ENCODE measurements around the gene FAM153A.
"Not testable (repeated sequence)": the region's sequence is repeated elsewhere in the genome, so short reads cannot be mapped to it uniquely, and the experiment has no call there.

The FAM153A gene

DNA sequence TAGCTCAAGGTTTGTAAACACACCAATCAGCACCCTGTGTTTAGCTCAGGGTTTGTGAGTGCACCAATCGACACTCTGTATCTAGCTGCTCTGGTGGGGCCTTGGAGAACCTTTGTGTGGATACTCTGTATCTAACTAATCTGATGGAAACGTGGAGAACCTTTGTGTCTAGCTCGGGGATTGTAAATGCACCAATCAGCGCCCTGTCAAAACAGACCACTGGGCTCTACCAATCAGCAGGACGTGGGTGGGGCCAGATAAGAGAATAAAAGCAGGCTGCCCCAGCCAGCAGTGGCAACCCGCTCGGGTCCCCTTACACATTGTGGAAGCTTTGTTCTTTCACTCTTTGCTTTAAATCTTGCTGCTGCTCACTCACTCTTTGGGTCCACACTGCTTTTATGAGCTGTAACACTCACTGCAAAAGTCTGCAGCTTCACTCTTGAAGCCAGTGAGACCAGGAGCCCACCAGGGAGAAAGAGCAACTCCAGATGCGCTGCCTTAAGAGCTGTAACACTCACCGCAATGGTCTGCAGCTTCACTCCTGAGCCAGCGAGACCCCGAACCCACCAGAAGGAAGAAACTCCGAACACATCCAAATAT is 93.6 kb downstream of the FAM153A start:
- H2BK5ac ChIP-seq (ENCODE audit: low read depth, low read length, poor library complexity): not testable (repeated sequence)

DNA sequence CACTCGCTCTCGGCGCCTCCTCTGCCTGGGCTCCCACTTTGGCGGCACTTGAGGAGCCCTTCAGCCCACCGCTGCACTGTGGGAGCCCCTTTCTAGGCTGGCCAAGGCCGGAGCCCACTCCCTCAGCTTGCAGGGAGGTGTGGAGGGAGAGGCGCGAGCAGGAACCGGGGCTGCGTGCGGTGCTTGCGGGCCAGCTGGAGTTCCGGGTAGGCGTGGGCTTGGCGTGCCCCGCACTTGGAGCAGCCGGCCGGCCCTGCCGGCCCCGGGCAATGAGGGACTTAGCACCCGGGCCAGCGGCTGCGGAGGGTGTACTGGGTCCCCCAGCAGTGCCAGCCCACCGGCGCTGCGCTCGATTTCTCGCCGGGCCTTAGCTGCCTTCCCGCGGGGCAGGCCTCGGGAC is 94.6 kb downstream of the FAM153A start:
- not testable (repeated sequence) for H3K27me3 ChIP-seq (ENCODE audit: insufficient read depth, low read length); H3K4me3 ChIP-seq (ENCODE audit: low read depth, low read length); H3K4me1 ChIP-seq (ENCODE audit: control insufficient read depth in 1 of 2, insufficient read depth in 2 of 2, low read length in 2 of 2); H2BK5ac ChIP-seq (ENCODE audit: low read depth, low read length, poor library complexity); H3K79me1 ChIP-seq (ENCODE audit: low read length); H3K27ac ChIP-seq (ENCODE audit: low read depth, low read length); H3K9me3 ChIP-seq (ENCODE audit: insufficient read depth, low read depth, low read length); H4K12ac ChIP-seq (ENCODE audit: low read depth, low read length); H3K9ac ChIP-seq (ENCODE audit: low read length); H3K23ac ChIP-seq (ENCODE audit: low read length); H2BK12ac ChIP-seq (ENCODE audit: low read length); H2AFZ ChIP-seq (ENCODE audit: insufficient read depth, low read length, poor library complexity); H2BK120ac ChIP-seq (ENCODE audit: insufficient read depth, low read length, poor library complexity); H3K4me2 ChIP-seq (ENCODE audit: low read length); H4K91ac ChIP-seq (ENCODE audit: low read depth, low read length); H3K79me2 ChIP-seq (ENCODE audit: control insufficient read depth, insufficient read depth, low read length, poor library complexity); H2AK5ac ChIP-seq (ENCODE audit: low read length); H3K4ac ChIP-seq (ENCODE audit: low read depth, low read length); DNase-seq; H3K36me3 ChIP-seq (ENCODE audit: control insufficient read depth in 1 of 2, insufficient read depth in 2 of 2, low read length in 2 of 2); H4K8ac ChIP-seq (ENCODE audit: low read depth, low read length); H3K18ac ChIP-seq (ENCODE audit: low read length); H3K14ac ChIP-seq (ENCODE audit: low read length)
- no CpG with 5 or more reads among the region's 32 CpGs for WGBS (ENCODE audit: extremely low coverage, insufficient coverage, insufficient read length)

More for the DNA sequence above, 93.6 kb downstream of the FAM153A start:
- not testable (repeated sequence) for H4K8ac ChIP-seq (ENCODE audit: low read depth, low read length); H2AK5ac ChIP-seq (ENCODE audit: low read length); H4K91ac ChIP-seq (ENCODE audit: low read depth, low read length); H3K79me1 ChIP-seq (ENCODE audit: low read length); H3K4ac ChIP-seq (ENCODE audit: low read depth, low read length); H3K9ac ChIP-seq (ENCODE audit: low read length); H3K79me2 ChIP-seq (ENCODE audit: control insufficient read depth, insufficient read depth, low read length, poor library complexity); H3K23ac ChIP-seq (ENCODE audit: low read length); H3K27me3 ChIP-seq (ENCODE audit: insufficient read depth, low read length); H3K18ac ChIP-seq (ENCODE audit: low read length); H3K4me2 ChIP-seq (ENCODE audit: low read length); H3K9me3 ChIP-seq (ENCODE audit: insufficient read depth, low read depth, low read length); H3K4me1 ChIP-seq (ENCODE audit: control insufficient read depth in 1 of 2, insufficient read depth in 2 of 2, low read length in 2 of 2); H2BK12ac ChIP-seq (ENCODE audit: low read length); H3K36me3 ChIP-seq (ENCODE audit: control insufficient read depth in 1 of 2, insufficient read depth in 2 of 2, low read length in 2 of 2); H3K27ac ChIP-seq (ENCODE audit: low read depth, low read length); H2AFZ ChIP-seq (ENCODE audit: insufficient read depth, low read length, poor library complexity); H3K4me3 ChIP-seq (ENCODE audit: low read depth, low read length); H4K12ac ChIP-seq (ENCODE audit: low read depth, low read length); DNase-seq; H2BK120ac ChIP-seq (ENCODE audit: insufficient read depth, low read length, poor library complexity); H3K14ac ChIP-seq (ENCODE audit: low read length)
- WGBS (ENCODE audit: extremely low coverage, insufficient coverage, insufficient read length): no CpG with 5 or more reads among the region's 12 CpGs

DNA sequence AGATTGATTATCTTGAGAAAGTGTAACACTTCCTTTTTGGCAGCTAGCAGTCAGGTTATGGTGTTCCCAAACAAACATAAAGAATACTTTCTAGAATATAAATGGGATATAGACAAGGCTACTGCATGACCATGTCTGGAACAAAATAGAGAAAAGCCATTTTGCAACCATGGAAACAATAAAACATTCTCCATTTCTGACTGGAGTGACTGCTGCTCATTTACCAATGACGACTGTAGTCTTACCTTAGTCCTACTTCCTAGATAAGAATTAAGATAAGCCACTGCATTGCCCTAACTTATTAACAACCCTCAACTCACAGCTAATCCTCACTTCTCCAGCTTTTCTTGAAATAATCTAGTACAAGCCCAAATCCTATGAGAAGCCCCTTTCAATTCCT is 100.8 kb downstream of the FAM153A start:
- not testable (repeated sequence) for H3K18ac ChIP-seq (ENCODE audit: low read length); H4K12ac ChIP-seq (ENCODE audit: low read depth, low read length); DNase-seq; H3K9me3 ChIP-seq (ENCODE audit: insufficient read depth, low read depth, low read length); H3K9ac ChIP-seq (ENCODE audit: low read length); H3K79me1 ChIP-seq (ENCODE audit: low read length); H3K27me3 ChIP-seq (ENCODE audit: insufficient read depth, low read length); H3K4ac ChIP-seq (ENCODE audit: low read depth, low read length); H3K27ac ChIP-seq (ENCODE audit: low read depth, low read length); H3K14ac ChIP-seq (ENCODE audit: low read length); H2AFZ ChIP-seq (ENCODE audit: insufficient read depth, low read length, poor library complexity); H3K36me3 ChIP-seq (ENCODE audit: control insufficient read depth in 1 of 2, insufficient read depth in 2 of 2, low read length in 2 of 2); H3K4me2 ChIP-seq (ENCODE audit: low read length); H2BK120ac ChIP-seq (ENCODE audit: insufficient read depth, low read length, poor library complexity); H2BK5ac ChIP-seq (ENCODE audit: low read depth, low read length, poor library complexity); H3K4me3 ChIP-seq (ENCODE audit: low read depth, low read length); H3K23ac ChIP-seq (ENCODE audit: low read length); H3K79me2 ChIP-seq (ENCODE audit: control insufficient read depth, insufficient read depth, low read length, poor library complexity); H3K4me1 ChIP-seq (ENCODE audit: control insufficient read depth in 1 of 2, insufficient read depth in 2 of 2, low read length in 2 of 2); H2AK5ac ChIP-seq (ENCODE audit: low read length); H4K91ac ChIP-seq (ENCODE audit: low read depth, low read length); H2BK12ac ChIP-seq (ENCODE audit: low read length); H4K8ac ChIP-seq (ENCODE audit: low read depth, low read length)
- no CpG with 5 or more reads among the region's 1 CpG for WGBS (ENCODE audit: extremely low coverage, insufficient coverage, insufficient read length)

All from trophoblast cell (in vitro differentiated cells and primary cell).